ENCODE data around the gene CRYBB1. TPM values are rescaled to one million over a fixed set of nuclear protein-coding genes. Genes with fewer than 3 reads are reported as not detected.

Gene CRYBB1
- total RNA-seq, 3 donors from 2014 or later (not counting 1 experiment from before 2014, with no cell fraction given) = not detected

- H3K27ac ChIP-seq (ENCODE audit: low read length) = peak overlapping the region; percentile 66
- ATAC-seq (no peak), DNase-seq (no peak)
- TF ChIP-seq CTCF (IDR thresholded peaks at IDR 0.05) = no peak
- Mint-ChIP-seq H3K27me3 (ENCODE audit: low read depth in 2 of 2) (no peaks in the 10 kb centered on the region), H3K4me3 (peak overlapping the region; percentile 79), H3K9me3 (no peaks in the 10 kb centered on the region), H3K36me3 (no peaks in the 10 kb centered on the region), H3K27ac (peak overlapping the region; percentile 79 to 92), H3K4me1 (peaks cover 77 to 78% of the 10 kb centered on the region in 2 donors)
- H3K27me3 ChIP-seq (ENCODE audit: control insufficient read depth, insufficient read depth, low read length) = no peaks in the 10 kb centered on the region
- 86% methylated on average over 11 of the region's 13 CpGs for WGBS (ENCODE audit: insufficient coverage)
- intact Hi-C loops (cut with micrococcal nuclease) = no loop called here
- H3K9me3 ChIP-seq (ENCODE audit: control insufficient read depth, insufficient read depth, low read length) = no peaks in the 10 kb centered on the region
- H3K4me3 ChIP-seq (ENCODE audit: low read length) = no peak overlapping the region
- peaks cover 86% of the 10 kb centered on the region for H3K4me1 ChIP-seq (ENCODE audit: control insufficient read depth, insufficient read depth, low read length)
- peaks cover 25% of the 10 kb centered on the region for H3K36me3 ChIP-seq (ENCODE audit: control insufficient read depth, insufficient read depth, low read length)
Observed at GRCh38 chr22:26580240-26580962, 37.4 kb downstream of the CRYBB1 start.

- DNase-seq (peak; percentile 37 to 75), ATAC-seq (peak; percentile 87)
- Histone ChIP-seq H3K4me3 (ENCODE audit: low read length) (no peak overlapping the region), H3K27me3 (ENCODE audit: control insufficient read depth, insufficient read depth, low read length) (no peaks in the 10 kb centered on the region), H3K27ac (ENCODE audit: low read length) (peak overlapping the region; percentile 66), H3K9me3 (ENCODE audit: control insufficient read depth, insufficient read depth, low read length) (no peaks in the 10 kb centered on the region), H3K4me1 (ENCODE audit: control insufficient read depth, insufficient read depth, low read length) (peaks cover 86% of the 10 kb centered on the region), H3K36me3 (ENCODE audit: control insufficient read depth, insufficient read depth, low read length) (peaks cover 35% of the 10 kb centered on the region)
- intact Hi-C loops (cut with micrococcal nuclease) = no loop called here
- WGBS (ENCODE audit: insufficient coverage) = 0% methylated on average over 8 of the region's 10 CpGs
- TF ChIP-seq CTCF (IDR thresholded peaks at IDR 0.05) = no peak
- Mint-ChIP-seq H3K27me3 (ENCODE audit: low read depth in 2 of 2) (no peaks in the 10 kb centered on the region), H3K9me3 (no peaks in the 10 kb centered on the region), H3K4me1 (peaks cover 77 to 78% of the 10 kb centered on the region in 2 donors), H3K36me3 (no peaks in the 10 kb centered on the region), H3K4me3 (peak overlapping the region; percentile 79), H3K27ac (peak overlapping the region; percentile 79 to 92)
Observed at GRCh38 chr22:26579331-26579886, 38.4 kb downstream of the CRYBB1 start.

GRCh38 chr22:26577081-26577480 lies 40.7 kb downstream of the CRYBB1 start:
- WGBS (ENCODE audit: insufficient coverage) = 83% methylated on average over 5 of the region's 7 CpGs
- Histone ChIP-seq H3K36me3 (ENCODE audit: control insufficient read depth, insufficient read depth, low read length) (peaks cover 25% of the 10 kb centered on the region), H3K4me1 (ENCODE audit: control insufficient read depth, insufficient read depth, low read length) (peaks cover 92% of the 10 kb centered on the region), H3K4me3 (ENCODE audit: low read length) (no peak overlapping the region), H3K27me3 (ENCODE audit: control insufficient read depth, insufficient read depth, low read length) (no peaks in the 10 kb centered on the region), H3K9me3 (ENCODE audit: control insufficient read depth, insufficient read depth, low read length) (no peaks in the 10 kb centered on the region), H3K27ac (ENCODE audit: low read length) (no peak overlapping the region)
- no peak for TF ChIP-seq CTCF (IDR thresholded peaks at IDR 0.05)
- H3K27me3 Mint-ChIP-seq (ENCODE audit: low read depth in 2 of 2) = no peaks in the 10 kb centered on the region
- no peaks in the 10 kb centered on the region for H3K36me3 Mint-ChIP-seq
- ATAC-seq (no peak), DNase-seq (no peak)
- intact Hi-C loops (cut with micrococcal nuclease) = no loop called here
- no peak overlapping the region for H3K4me3 Mint-ChIP-seq
- H3K27ac Mint-ChIP-seq = peak overlapping the region in 1 of 2 donors; percentile 92
- H3K9me3 Mint-ChIP-seq = no peaks in the 10 kb centered on the region
- peaks cover 85 to 87% of the 10 kb centered on the region in 2 donors for H3K4me1 Mint-ChIP-seq

Data from natural killer cell (primary cell).